GM21423 (cell line): ENCODE results near the gene GNAI1.

Source experiments
- ATAC-seq: cut with Tn5 transposase; IDR thresholded peaks from one replicate; pipeline ENCODE4 v1.9.1; 2021; ENCODE audit warnings: mild to moderate bottlenecking, moderate library complexity; ENCODE audit not compliant: unreplicated experiment

Gene GNAI1

GRCh38 chr7:80134536-80135308 is at the start of gene GNAI1:
Gene GNAI1 (plus strand): TSS chr7:80134831. CDS start chr7:80135161, 330 bp downstream.
- peak; percentile 38 for ATAC-seq

- ATAC-seq = no peak
Measured at GRCh38 chr7:80087051-80087770, 47.4 kb upstream of the GNAI1 start.

- ATAC-seq = no peak
Measured at GRCh38 chr7:80087771-80088170, 46.9 kb upstream of the GNAI1 start.

- ATAC-seq = no peak
Measured at GRCh38 chr7:80088705-80089104, 45.9 kb upstream of the GNAI1 start.

GRCh38 chr7:80089366-80089765 is 45.3 kb upstream of the GNAI1 start:
- no peak for ATAC-seq

- no peak for ATAC-seq
Measured at GRCh38 chr7:80093349-80093748, 41.3 kb upstream of the GNAI1 start.

- no peak for ATAC-seq
Measured at GRCh38 chr7:80095545-80095944, 39.1 kb upstream of the GNAI1 start.

GRCh38 chr7:80097756-80098155 is 36.9 kb upstream of the GNAI1 start:
- no peak for ATAC-seq

GRCh38 chr7:80098795-80099194 is 35.8 kb upstream of the GNAI1 start:
- ATAC-seq = peak; percentile 57

GRCh38 chr7:80100254-80100653 is 34.4 kb upstream of the GNAI1 start:
- ATAC-seq = no peak

- ATAC-seq = no peak
Measured at GRCh38 chr7:80105701-80106408, 28.8 kb upstream of the GNAI1 start.

GRCh38 chr7:80106498-80107113 is 28.0 kb upstream of the GNAI1 start:
- ATAC-seq = peak; percentile 48

- ATAC-seq = peak; percentile 76
Measured at GRCh38 chr7:80107278-80107677, 27.4 kb upstream of the GNAI1 start.

- ATAC-seq = no peak
Measured at GRCh38 chr7:80110376-80110775, 24.3 kb upstream of the GNAI1 start.

- no peak for ATAC-seq
Measured at GRCh38 chr7:80114159-80114558, 20.5 kb upstream of the GNAI1 start.

GRCh38 chr7:80124526-80125264 is 9.9 kb upstream of the GNAI1 start:
- ATAC-seq = no peak

GRCh38 chr7:80127412-80128160 is 7.0 kb upstream of the GNAI1 start:
- ATAC-seq = no peak

- ATAC-seq = no peak
Measured at GRCh38 chr7:80128918-80129317, 5.7 kb upstream of the GNAI1 start.

- ATAC-seq = no peak
Measured at GRCh38 chr7:80129785-80130184, 4.8 kb upstream of the GNAI1 start.
